Measurements from ENCODE around the gene MTMR10.

Gene MTMR10

GRCh38 chr15:30991255-30992235, at the start of gene MTMR10:
Gene MTMR10 (minus strand): TSS chr15:30991628. CDS start chr15:30991506, 122 bp downstream.
- FAIRE-seq (peak; percentile 65), DNase-seq (ENCODE audit: low spot score) (peak; percentile 92)

GRCh38 chr15:31040611-31041010, 49.2 kb upstream of the MTMR10 start:
- DNase-seq (ENCODE audit: low spot score) (no peak), FAIRE-seq (no peak)

GRCh38 chr15:31039961-31040360, 48.5 kb upstream of the MTMR10 start:
- FAIRE-seq (no peak), DNase-seq (ENCODE audit: low spot score) (no peak)

- DNase-seq (ENCODE audit: low spot score) (no peak), FAIRE-seq (no peak)
These were observed 46.5 kb upstream of the MTMR10 start for GRCh38 chr15:31037731-31038477.

- no peak for FAIRE-seq
These were observed 45.4 kb upstream of the MTMR10 start for GRCh38 chr15:31036783-31037182.

GRCh38 chr15:31035610-31036009, 44.2 kb upstream of the MTMR10 start:
- FAIRE-seq (no peak), DNase-seq (ENCODE audit: low spot score) (no peak)

More at GRCh38 chr15:31036783-31037182, 45.4 kb upstream of the MTMR10 start:
- DNase-seq (ENCODE audit: low spot score) = no peak

- DNase-seq (ENCODE audit: low spot score) (no peak), FAIRE-seq (no peak)
These were observed 42.7 kb upstream of the MTMR10 start for GRCh38 chr15:31034152-31034551.

GRCh38 chr15:31032961-31033371, 41.5 kb upstream of the MTMR10 start:
- DNase-seq (ENCODE audit: low spot score) (no peak), FAIRE-seq (no peak)

GRCh38 chr15:31031471-31032067, 40.1 kb upstream of the MTMR10 start:
- no peak for FAIRE-seq
- no peak for DNase-seq (ENCODE audit: low spot score)

GRCh38 chr15:31027910-31028578, 36.6 kb upstream of the MTMR10 start:
- no peak for DNase-seq (ENCODE audit: low spot score)
- FAIRE-seq = no peak

- FAIRE-seq = no peak
- no peak for DNase-seq (ENCODE audit: low spot score)
These were observed 34.6 kb upstream of the MTMR10 start for GRCh38 chr15:31025996-31026395.

- peak; percentile 17 for DNase-seq (ENCODE audit: low spot score)
- FAIRE-seq = no peak
These were observed 33.6 kb upstream of the MTMR10 start for GRCh38 chr15:31024979-31025378.

- no peak for FAIRE-seq
- peak; percentile 90 for DNase-seq (ENCODE audit: low spot score)
These were observed 32.9 kb upstream of the MTMR10 start for GRCh38 chr15:31024330-31024729.

- DNase-seq (ENCODE audit: low spot score) (peak; percentile 29), FAIRE-seq (no peak)
These were observed 32.4 kb upstream of the MTMR10 start for GRCh38 chr15:31023841-31024240.

- DNase-seq (ENCODE audit: low spot score) = no peak
- no peak for FAIRE-seq
These were observed 29.7 kb upstream of the MTMR10 start for GRCh38 chr15:31021067-31021665.

- no peak for FAIRE-seq
These were observed 29.1 kb upstream of the MTMR10 start for GRCh38 chr15:31020542-31020941.

GRCh38 chr15:31019986-31020385, 28.6 kb upstream of the MTMR10 start:
- FAIRE-seq (no peak), DNase-seq (ENCODE audit: low spot score) (no peak)

More at GRCh38 chr15:31020542-31020941, 29.1 kb upstream of the MTMR10 start:
- no peak for DNase-seq (ENCODE audit: low spot score)

GRCh38 chr15:31017311-31017710, 25.9 kb upstream of the MTMR10 start:
- no peak for DNase-seq (ENCODE audit: low spot score)
- no peak for FAIRE-seq

- no peak for DNase-seq (ENCODE audit: low spot score)
- FAIRE-seq = no peak
These were observed 25.1 kb upstream of the MTMR10 start for GRCh38 chr15:31016446-31016915.

- FAIRE-seq = no peak
- no peak for DNase-seq (ENCODE audit: low spot score)
These were observed 23.1 kb upstream of the MTMR10 start for GRCh38 chr15:31014608-31014925.

Measured in urothelium cell line (cell line).